WTC11 (cell line): ENCODE data around the gene UVRAG. TPM values are rescaled to one million over a fixed set of nuclear protein-coding genes. Genes with fewer than 3 reads are reported as not detected.

Source experiments
- ATAC-seq: fragments of 200-7000 bp; cut with Tn5 transposase; 2 replicates; pipeline ENCODE4 v1.10.0; 2021; ENCODE audit warnings: mild to moderate bottlenecking, moderate library complexity
- CTCF ChIA-PET: fragments of 300-600 bp; sonication (Branson Sonifier 250); formaldehyde crosslinking; loops from one replicate; lab custom pipeline; 2021; ENCODE audit warnings: antibody characterized with exemption; lab: Charles Lee
- POLR2A ChIA-PET: fragments of 350-600 bp; sonication (Branson Sonifier 250); formaldehyde crosslinking; loops from one replicate; lab custom pipeline; 2021; ENCODE audit warnings: antibody characterized with exemption; lab: Charles Lee
- DNase-seq: peaks from one replicate; pipeline ENCODE4 v3.0.0; 2021; ENCODE audit warnings: low spot score
- H3K27ac Mint-ChIP-seq: 2 replicates; pipeline ENCODE4 v1.8.0; 2021; ENCODE audit warnings: mixed read lengths
- H3K27me3 Mint-ChIP-seq: 2 replicates; pipeline ENCODE4 v1.8.0; 2021; ENCODE audit warnings: low read depth, mild to moderate bottlenecking, moderate library complexity, mixed read lengths
- H3K36me3 Mint-ChIP-seq: 2 replicates; pipeline ENCODE4 v1.8.0; 2021; ENCODE audit warnings: mixed read lengths
- H3K4me1 Mint-ChIP-seq: 2 replicates; pipeline ENCODE4 v1.8.0; 2022; ENCODE audit warnings: mixed read lengths
- H3K4me3 Mint-ChIP-seq: 2 replicates; pipeline ENCODE4 v1.8.0; 2021; ENCODE audit warnings: mild to moderate bottlenecking, moderate library complexity, mixed read lengths
- H3K9me3 Mint-ChIP-seq: 2 replicates; pipeline ENCODE4 v1.8.0; 2021; ENCODE audit warnings: mixed read lengths
- ATF2 ChIP-seq: sonication (generic); formaldehyde crosslinking; IDR thresholded peaks from 2 replicates; pipeline ENCODE4 v1.8.1; 2022; ENCODE audit warnings: low read depth, missing genetic modification reagents, borderline replicate concordance
- CTCF ChIP-seq: fragments of 200-600 bp; IDR thresholded peaks from 2 replicates; pipeline ENCODE4 v1.8.0; 2022; ENCODE audit warnings: antibody characterized with exemption
- E2F1 ChIP-seq: sonication (generic); formaldehyde crosslinking; IDR thresholded peaks from 2 replicates; pipeline ENCODE4 v1.8.0; 2022; ENCODE audit warnings: mild to moderate bottlenecking, missing genetic modification reagents
- E2F4 ChIP-seq: sonication (generic); formaldehyde crosslinking; IDR thresholded peaks from 2 replicates; pipeline ENCODE4 v1.8.1; 2022; ENCODE audit warnings: low read depth, mild to moderate bottlenecking, moderate library complexity, missing genetic modification reagents, borderline replicate concordance
- ESRRA ChIP-seq: sonication (generic); formaldehyde crosslinking; IDR thresholded peaks from 2 replicates; pipeline ENCODE4 v1.8.1; 2022; ENCODE audit warnings: mild to moderate bottlenecking, missing genetic modification reagents, borderline replicate concordance
- FOXJ3 ChIP-seq: sonication (generic); formaldehyde crosslinking; IDR thresholded peaks from 2 replicates; pipeline ENCODE4 v1.9.0; 2021; ENCODE audit warnings: missing genetic modification reagents, mild to moderate bottlenecking, borderline replicate concordance
- GTF2I ChIP-seq: fragments of 250-450 bp; sonication (Bioruptor Pico); conservative IDR thresholded peaks from 2 replicates; pipeline ENCODE4 v1.4.0; 2021; ENCODE audit warnings: mild to moderate bottlenecking
- IRF2 ChIP-seq: sonication (generic); formaldehyde crosslinking; IDR thresholded peaks from 2 replicates; pipeline ENCODE4 v1.8.0; 2022; ENCODE audit warnings: low read depth, missing genetic modification reagents, borderline replicate concordance
- JAZF1 ChIP-seq: fragments of 250-450 bp; sonication (Bioruptor Pico); IDR thresholded peaks from 2 replicates; pipeline ENCODE4 v1.9.0; 2021; ENCODE audit warnings: moderate library complexity, mild to moderate bottlenecking, inconsistent platforms
- MLX ChIP-seq: sonication (generic); formaldehyde crosslinking; IDR thresholded peaks from 2 replicates; pipeline ENCODE4 v1.8.1; 2023; ENCODE audit warnings: mild to moderate bottlenecking, missing genetic modification reagents, moderate library complexity
- NFATC4 ChIP-seq: fragments of 250-450 bp; sonication (Bioruptor Pico); IDR thresholded peaks from 2 replicates; pipeline ENCODE4 v1.9.0; 2021; ENCODE audit warnings: mild to moderate bottlenecking
- SP1 ChIP-seq: sonication (generic); formaldehyde crosslinking; conservative IDR thresholded peaks from 2 replicates; pipeline ENCODE4 v1.8.1; 2022; ENCODE audit warnings: missing genetic modification reagents
- USF1 ChIP-seq: sonication (generic); formaldehyde crosslinking; IDR thresholded peaks from 2 replicates; pipeline ENCODE4 v1.8.0; 2022; ENCODE audit warnings: mild to moderate bottlenecking, missing genetic modification reagents
- ZMAT4 ChIP-seq: fragments of 250-450 bp; sonication (Bioruptor Pico); IDR thresholded peaks from 2 replicates; pipeline ENCODE4 v1.9.0; 2021; ENCODE audit warnings: mild to moderate bottlenecking
- ZNF121 ChIP-seq: sonication (generic); formaldehyde crosslinking; IDR thresholded peaks from 2 replicates; pipeline ENCODE4 v1.8.0; 2023; ENCODE audit warnings: missing genetic modification reagents
- ZNF512 ChIP-seq: sonication (generic); formaldehyde crosslinking; IDR thresholded peaks from 2 replicates; pipeline ENCODE4 v1.8.1; 2022; ENCODE audit warnings: missing genetic modification reagents, borderline replicate concordance
- ZSCAN18 ChIP-seq: fragments of 250-450 bp; sonication (Bioruptor Pico); IDR thresholded peaks from 2 replicates; pipeline ENCODE4 v2.1.2; 2022; ENCODE audit warnings: mild to moderate bottlenecking, moderate library complexity
- total RNA-seq: library from RNA; stranded (reverse); gene quantifications from 3 replicates; pipeline ENCODE4 v1.2.3, GENCODE V29; 2021

The UVRAG gene
- total RNA-seq, 1 experiment from 2014 or later: 14.5 TPM

- no peak overlapping the region for H3K4me3 Mint-ChIP-seq
- DNase-seq: no peak
- no peaks in the 10 kb centered on the region; the same call in 1 of the 2 replicates for H3K36me3 Mint-ChIP-seq
- no peak for TF ChIP-seq GTF2I (CRISPR knock-in tag)
- no peak for TF ChIP-seq NFATC4 (CRISPR knock-in tag)
- TF ChIP-seq E2F4 (CRISPR knock-in tag): no peak
- TF ChIP-seq E2F1 (CRISPR knock-in tag): no peak
- TF ChIP-seq ATF2: no peak
- no peak for TF ChIP-seq SP1
- no peak for TF ChIP-seq JAZF1 (CRISPR knock-in tag)
- TF ChIP-seq ZSCAN18 (CRISPR knock-in tag): no peak
- TF ChIP-seq ZNF512 (CRISPR knock-in tag): no peak
- no peak for TF ChIP-seq IRF2
- no peak for TF ChIP-seq ZNF121 (CRISPR knock-in tag)
- no peak for TF ChIP-seq ESRRA (CRISPR knock-in tag)
- TF ChIP-seq ZMAT4: no peak
- no peak for TF ChIP-seq MLX (CRISPR knock-in tag)
- no peak for TF ChIP-seq USF1 (CRISPR knock-in tag)
- no peak for TF ChIP-seq CTCF
- TF ChIP-seq FOXJ3: no peak
- TF ChIP-seq, all 79 proteins: peak for 0
- Mint-ChIP-seq H3K9me3 (no peaks in the 10 kb centered on the region), H3K27me3 (peaks cover 62% of the 10 kb centered on the region), H3K27ac (no peak overlapping the region), H3K4me1 (peaks cover 40% of the 10 kb centered on the region)
- ChIA-PET CTCF (interaction anchor here (2.1 kb wide), 1 partner anchor 66 kb away, joined by 5 read pairs; no protein-coding TSS in a partner anchor), POLR2A (no interaction called here)
- no peak for ATAC-seq
These were observed 43.2 kb upstream of the UVRAG start for GRCh38 chr11:75771646-75772410.
